ENCODE measurements around the gene CENPV.

- TF ChIP-seq CTCF (IDR thresholded peaks at IDR 0.05) (no peak), POLR2A (IDR thresholded peaks at IDR 0.05) (no peak)
These were observed 18.5 kb upstream of the CENPV start for GRCh38 chr17:16371742-16372141.

Measured in uterus (tissue), 2 donors.